GM21529 (cell line): ENCODE results near the gene ARSH.
"Not testable (repeated sequence)": the region's sequence is repeated elsewhere in the genome, so short reads cannot be mapped to it uniquely, and the experiment has no call there.

Experiments used
- ATAC-seq: cut with Tn5 transposase; IDR thresholded peaks from one replicate; pipeline ENCODE4 v1.9.1; 2021; ENCODE audit not compliant: unreplicated experiment

Gene ARSH

DNA sequence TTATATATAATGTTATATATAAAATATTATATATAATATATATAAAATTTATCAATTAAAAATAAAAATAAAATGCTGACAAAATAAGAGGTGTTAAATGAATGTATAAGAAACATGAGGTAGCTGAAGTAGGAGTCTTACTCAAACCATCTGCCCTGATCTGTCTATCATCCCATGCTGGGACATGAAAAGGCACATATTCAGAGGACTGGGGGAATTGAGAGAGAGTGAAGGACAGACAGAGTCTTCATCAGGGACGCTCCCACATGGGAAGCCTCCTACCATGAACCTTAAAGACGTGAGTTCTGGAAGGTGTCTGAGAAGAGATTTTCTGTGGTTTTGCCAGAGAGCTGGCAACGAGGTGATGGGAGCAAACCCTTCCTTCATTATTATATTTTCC, 30.9 kb downstream of the ARSH start:
- ATAC-seq, result no peak

DNA sequence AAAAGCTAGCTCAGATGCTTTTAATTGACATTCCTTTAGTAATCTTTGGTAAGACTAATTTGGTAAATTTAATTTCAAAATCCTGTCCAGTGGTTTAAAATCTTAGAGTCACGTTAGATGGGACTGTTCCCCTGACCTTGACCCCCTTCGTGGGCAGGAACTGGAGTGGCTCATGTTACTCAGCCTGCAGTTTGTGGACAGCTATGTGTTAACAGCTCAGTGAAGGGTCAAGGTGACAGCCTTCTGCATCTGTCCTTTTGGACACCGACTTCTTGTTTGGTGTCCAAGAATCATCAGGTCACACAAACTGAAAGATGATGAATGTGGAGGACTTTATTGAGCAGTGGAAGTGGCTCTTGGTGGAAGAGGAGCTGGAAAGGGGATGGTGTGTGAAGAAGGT, 37.9 kb downstream of the ARSH start:
- ATAC-seq, result no peak

DNA sequence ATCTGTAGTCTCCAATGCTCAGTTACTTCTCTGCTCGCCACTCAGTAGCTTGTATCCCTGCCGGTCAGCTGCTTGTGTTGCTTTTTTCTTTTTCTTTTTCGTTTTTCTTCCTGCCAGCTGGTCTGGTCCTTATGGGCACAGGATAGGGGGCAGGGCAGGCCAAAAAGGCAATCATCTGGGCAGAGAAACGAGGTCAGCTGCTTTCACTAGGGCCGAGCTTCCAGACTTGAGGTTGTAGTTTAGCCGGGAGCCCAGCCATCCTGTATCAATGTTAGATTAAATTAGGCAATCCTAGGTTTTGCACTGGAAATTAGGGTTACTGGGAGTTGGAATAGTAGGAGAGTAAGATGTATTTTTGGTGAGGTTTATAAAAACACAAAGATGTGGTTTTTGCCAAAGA, 38.3 kb downstream of the ARSH start:
- no peak for ATAC-seq

DNA sequence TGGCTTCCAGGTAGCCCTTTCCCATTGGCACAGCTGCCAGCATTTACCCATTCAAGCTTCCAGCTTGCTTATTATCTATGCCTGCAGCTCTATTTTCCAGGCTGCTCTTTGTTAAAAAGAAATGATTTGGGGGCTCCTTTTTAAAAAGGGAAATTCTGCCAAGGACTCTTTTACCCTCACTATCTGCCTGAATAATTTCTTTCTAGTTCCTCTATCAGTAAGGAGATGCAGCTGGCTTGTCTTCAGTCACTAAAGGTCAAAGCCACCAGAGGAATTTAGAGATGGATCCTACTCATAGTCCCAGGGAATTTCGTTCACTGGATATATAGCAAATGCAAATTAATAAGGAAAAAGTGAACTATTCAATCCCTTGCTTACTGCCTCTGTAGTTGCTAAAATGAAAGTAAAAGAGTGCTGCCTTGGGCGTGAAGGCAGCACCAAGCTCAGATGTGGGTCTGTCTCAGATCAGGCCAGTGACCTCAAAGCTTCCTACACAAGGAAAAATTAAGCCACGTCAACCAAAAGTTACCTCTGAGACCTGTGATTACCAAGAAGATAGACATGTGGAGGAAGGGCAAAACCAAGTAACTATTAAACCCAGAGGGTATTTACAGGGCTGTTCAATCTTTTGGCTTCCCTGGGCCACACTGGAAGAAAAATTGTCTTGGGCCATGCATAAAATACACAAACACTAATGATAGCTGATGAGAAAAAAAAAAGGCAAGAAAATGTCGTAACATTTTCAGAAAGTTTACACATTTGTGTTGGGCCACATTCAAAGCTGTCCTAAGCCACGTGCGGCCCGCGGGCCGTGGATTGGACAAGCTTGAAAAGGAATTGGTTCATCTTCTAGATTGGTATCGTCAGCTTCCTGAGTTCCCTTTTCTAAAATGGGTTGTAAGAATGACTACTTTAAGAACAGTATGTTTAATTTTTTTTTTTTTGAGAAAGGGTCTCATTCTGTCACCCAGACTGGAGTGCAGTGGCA, 40.2 kb downstream of the ARSH start:
- ATAC-seq, result no peak

DNA sequence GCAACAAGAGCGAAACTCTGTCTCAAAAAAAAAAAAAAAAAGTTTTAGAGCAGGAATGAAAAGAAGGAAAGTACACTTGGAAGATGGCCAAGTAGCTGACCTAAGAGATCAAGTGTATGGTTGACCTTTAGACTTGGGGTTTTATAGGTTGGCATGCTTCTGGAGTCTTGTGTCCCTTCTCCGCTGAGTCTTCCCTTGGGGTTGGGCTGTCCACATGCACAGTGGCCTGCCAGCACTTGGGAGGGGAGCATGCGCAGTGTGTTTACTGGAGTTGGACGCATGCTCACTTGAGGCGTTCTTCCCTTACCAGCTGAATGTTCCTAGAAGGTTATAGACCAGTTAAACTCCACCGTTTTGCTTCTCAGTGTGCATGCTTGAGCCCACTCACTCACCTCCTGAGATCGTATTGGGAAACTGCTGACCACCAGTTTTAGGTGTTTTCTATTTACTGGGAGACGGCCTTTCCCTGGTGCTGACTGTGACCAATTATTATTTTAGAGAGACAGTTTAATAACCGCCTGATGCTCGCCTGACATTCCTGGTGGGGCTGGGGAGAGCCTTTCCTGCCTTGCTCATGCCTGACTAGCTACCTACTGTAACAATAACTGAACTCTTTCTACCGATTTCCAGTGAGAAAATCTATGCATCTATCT, 44.3 kb downstream of the ARSH start:
- ATAC-seq, result not testable (repeated sequence)

DNA sequence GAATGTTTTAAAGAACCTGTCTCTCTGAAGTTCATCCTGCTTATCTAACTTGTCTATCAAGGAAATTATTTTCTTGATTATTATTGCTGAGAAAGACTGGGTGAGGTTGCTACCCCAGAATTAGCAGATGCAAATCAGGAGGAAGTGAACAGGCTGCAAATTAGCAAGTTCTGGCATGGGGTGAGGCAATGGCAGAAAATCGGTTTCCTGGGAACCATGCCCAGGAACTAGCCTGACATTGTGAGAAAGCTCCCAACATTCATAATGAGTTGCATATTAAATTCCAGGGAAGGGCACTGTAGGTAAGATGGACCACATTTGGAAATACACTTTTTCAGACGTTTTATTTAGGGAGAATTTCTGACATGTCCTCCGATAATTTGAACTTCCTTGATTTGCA, 46.5 kb downstream of the ARSH start:
- ATAC-seq, result no peak

DNA sequence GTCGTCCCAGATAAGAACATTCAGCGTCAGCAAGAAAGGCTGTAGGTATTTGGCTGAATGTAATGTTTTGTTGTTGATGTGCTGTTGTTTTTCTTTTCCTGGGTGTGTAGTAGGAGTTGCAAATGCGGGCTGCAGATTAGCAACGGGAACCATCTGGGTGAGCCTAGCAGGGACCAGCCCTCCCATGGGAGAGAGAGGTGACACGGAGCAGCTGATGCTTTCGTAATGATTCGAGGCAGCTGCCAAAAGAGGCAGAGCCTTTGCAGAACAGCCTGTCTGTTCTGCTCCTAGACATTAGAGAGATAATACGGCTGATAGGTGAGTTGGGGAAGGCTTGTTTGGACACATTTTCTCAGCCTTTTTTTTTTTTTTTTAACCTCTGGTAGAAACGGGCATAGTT, 60.2 kb downstream of the ARSH start:
- no peak for ATAC-seq

DNA sequence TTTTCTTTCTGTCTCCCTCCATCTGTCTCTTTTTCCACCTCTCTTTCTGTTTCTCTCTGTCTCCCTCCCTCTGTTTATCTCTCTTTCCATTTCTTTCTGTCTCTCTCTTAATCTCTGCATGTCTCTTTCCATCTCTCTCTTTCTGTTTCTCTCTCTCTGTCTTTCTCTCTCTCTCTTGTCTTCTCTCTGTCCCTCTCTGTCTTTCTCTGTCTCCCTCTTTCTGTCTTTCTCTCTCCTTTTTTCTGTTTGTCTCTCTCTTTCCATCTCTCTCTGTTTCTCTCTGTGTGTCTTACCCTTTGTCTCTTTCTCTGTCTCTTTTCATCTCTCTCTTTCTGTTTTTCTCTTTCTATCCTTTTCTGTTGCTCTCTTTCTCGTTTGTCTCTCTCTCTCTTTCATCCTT, 69.6 kb downstream of the ARSH start:
- ATAC-seq, result no peak

DNA sequence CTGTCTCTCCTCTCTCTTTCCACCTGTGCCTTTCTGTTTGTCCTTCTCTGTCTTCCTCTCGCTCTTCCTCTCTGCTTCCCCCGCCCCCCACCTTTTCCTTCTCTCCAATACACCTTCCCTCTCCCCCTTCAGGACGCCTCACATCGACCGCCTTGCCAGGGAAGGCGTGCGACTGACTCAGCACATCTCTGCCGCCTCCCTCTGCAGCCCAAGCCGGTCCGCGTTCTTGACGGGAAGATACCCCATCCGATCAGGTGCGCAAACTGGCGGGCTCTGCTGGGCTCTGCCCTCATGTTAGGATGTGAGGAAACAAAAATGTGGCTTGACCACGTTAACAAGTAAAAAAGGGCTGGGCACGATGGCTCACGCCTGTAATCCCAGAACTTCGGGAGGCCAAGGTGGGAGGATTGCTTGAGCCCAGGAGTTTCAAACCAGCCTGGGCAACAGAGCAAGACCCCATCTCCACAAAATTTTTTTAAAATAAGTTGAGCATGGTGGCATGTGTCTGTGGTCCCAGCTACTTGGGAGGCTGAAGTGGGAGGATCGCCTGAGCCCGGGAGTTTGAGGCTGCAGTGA, 70.2 kb downstream of the ARSH start:
- no peak for ATAC-seq
